WERI-Rb-1 (cell line): ENCODE measurements around the gene MSRB3.

Experiments
- DNase-seq: peaks from one replicate; pipeline ENCODE4 v3.0.0-alpha.2; 2020
- H3K27ac ChIP-seq: fragments of 250-450 bp; sonication (Bioruptor Pico); 2 replicates; pipeline ENCODE4 v1.5.1; 2020; ENCODE audit warnings: mild to moderate bottlenecking, moderate library complexity
- H3K27me3 ChIP-seq: fragments of 250-450 bp; sonication (Bioruptor Pico); 2 replicates; pipeline ENCODE4 v1.5.1; 2021; ENCODE audit warnings: mild to moderate bottlenecking, low read depth, moderate library complexity; ENCODE audit not compliant: insufficient read depth, severe bottlenecking
- H3K36me3 ChIP-seq: fragments of 250-450 bp; sonication (Bioruptor Pico); 2 replicates; pipeline ENCODE4 v1.5.1; 2020; ENCODE audit warnings: mild to moderate bottlenecking, moderate library complexity
- H3K4me3 ChIP-seq: 2 replicates; pipeline ENCODE4 v1.5.1; 2011; ENCODE audit warnings: low read depth, mild to moderate bottlenecking, control low read depth, low read length
- H3K9me3 ChIP-seq: fragments of 250-450 bp; sonication (Bioruptor Pico); 2 replicates; pipeline ENCODE4 v1.5.1; 2021; ENCODE audit warnings: mild to moderate bottlenecking, moderate library complexity; ENCODE audit not compliant: severe bottlenecking
- TF ChIP-seq, protein P1 (sequence below): IDR thresholded peaks from 2 replicates; pipeline ENCODE4 v1.5.1; 2011; ENCODE audit warnings: low read depth, mild to moderate bottlenecking, control low read depth, inconsistent platforms, low read length

MSRB3 gene

DNA sequence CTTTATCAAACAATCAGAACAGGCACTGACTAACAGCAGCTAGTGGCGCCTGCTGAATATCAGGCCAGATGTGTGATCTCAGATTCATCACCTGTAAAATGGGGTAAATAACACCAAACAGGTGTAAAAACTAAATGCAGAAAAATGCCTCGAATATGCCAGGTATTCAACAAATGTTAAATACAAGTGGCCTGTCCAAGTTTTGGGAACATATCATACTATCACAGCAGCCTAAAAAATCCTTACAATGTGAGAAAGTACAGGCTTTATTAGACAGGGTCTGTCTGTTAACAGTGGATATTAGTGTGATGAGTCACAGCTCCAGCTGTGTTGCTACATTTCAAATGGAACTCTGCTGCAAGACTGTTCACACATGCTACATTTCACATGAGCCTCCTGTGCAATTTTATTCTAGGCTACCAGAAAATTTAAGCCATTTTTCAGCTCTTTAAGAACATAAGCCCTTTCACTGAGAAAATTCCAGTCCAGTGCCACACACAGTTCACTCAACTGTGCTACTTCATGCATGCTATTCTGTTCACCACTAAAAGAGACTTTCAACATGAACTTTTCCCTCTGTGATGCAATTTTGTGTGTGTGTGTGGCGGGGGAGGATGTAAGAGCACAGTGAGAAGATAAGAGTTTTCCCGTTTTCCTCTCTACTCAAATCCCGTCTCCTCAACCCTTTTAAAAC, 56.7 kb downstream of the MSRB3 start:
- Histone ChIP-seq H3K4me3 (no peak overlapping the region), H3K36me3 (no peaks in the 10 kb centered on the region), H3K27me3 (no peaks in the 10 kb centered on the region), H3K9me3 (no peaks in the 10 kb centered on the region), H3K27ac (no peak overlapping the region)
- TF ChIP-seq, protein P1, sequence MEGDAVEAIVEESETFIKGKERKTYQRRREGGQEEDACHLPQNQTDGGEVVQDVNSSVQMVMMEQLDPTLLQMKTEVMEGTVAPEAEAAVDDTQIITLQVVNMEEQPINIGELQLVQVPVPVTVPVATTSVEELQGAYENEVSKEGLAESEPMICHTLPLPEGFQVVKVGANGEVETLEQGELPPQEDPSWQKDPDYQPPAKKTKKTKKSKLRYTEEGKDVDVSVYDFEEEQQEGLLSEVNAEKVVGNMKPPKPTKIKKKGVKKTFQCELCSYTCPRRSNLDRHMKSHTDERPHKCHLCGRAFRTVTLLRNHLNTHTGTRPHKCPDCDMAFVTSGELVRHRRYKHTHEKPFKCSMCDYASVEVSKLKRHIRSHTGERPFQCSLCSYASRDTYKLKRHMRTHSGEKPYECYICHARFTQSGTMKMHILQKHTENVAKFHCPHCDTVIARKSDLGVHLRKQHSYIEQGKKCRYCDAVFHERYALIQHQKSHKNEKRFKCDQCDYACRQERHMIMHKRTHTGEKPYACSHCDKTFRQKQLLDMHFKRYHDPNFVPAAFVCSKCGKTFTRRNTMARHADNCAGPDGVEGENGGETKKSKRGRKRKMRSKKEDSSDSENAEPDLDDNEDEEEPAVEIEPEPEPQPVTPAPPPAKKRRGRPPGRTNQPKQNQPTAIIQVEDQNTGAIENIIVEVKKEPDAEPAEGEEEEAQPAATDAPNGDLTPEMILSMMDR = no peak
- no peak for DNase-seq

DNA sequence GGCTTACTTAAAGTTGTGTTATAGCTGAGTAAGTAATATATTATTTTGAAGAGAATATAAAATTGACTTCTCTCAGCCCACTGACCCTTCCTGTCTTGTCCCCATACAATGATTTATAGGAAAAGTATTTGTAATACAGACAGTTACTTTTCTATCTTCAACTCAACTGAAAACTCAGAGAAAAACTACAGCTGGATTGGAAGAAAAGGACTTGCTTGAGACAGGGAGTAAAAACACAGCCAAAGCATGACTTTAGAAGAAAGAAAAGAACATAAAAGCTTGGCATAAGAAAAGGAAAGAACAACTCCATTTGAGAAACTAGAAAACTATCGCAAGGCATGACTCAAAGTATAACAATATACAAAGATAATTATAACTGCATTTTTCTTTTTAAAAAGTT, 57.5 kb downstream of the MSRB3 start:
- no peak overlapping the region for H3K4me3 ChIP-seq

DNA sequence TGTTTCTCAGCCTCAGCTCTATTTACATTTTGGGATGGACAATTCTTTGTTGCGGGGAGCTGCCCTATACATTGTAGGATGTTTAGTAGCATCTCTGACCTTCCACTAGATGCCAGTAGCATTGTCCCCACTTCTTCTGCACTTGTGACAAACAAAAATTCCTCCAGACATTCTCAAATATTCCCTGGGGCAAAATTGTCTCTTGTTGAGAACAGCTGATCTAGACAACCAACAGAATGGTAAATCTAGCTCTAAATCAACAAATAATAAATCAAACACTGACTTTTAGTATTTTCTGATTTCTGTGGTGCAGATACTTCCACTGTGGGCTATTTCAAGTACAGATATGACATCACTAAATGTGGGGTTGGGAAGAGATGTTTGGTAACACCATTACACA, 60.7 kb downstream of the MSRB3 start:
- H3K9me3 ChIP-seq = no peaks in the 10 kb centered on the region
- DNase-seq = no peak
- TF ChIP-seq, protein P1 = no peak
- no peaks in the 10 kb centered on the region for H3K27me3 ChIP-seq
- no peaks in the 10 kb centered on the region for H3K36me3 ChIP-seq
- no peak overlapping the region for H3K27ac ChIP-seq
- H3K4me3 ChIP-seq = no peak overlapping the region

More for the DNA sequence above, 57.5 kb downstream of the MSRB3 start:
- DNase-seq = no peak
- no peaks in the 10 kb centered on the region for H3K27me3 ChIP-seq
- TF ChIP-seq, protein P1 = no peak
- H3K36me3 ChIP-seq = no peaks in the 10 kb centered on the region
- no peaks in the 10 kb centered on the region for H3K9me3 ChIP-seq
- no peak overlapping the region for H3K27ac ChIP-seq

DNA sequence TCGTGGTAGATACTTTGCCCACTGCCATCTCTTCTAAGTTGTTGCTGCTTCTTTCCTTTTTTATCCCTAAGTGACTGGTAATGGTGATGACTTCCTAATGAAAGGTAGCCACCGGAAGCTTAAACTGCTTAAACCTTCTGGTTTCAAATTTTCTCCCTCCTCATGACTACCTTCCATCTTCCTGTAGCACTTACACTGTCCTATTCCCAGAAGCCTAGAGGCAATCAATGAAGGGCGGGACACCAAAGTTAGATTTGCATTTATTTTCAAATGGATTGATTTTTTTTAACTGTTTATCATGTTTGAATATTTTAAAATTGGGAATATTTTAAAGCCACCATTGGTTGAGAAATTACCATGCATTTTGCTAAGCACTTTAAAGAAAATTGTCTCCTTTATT, 64.7 kb downstream of the MSRB3 start:
- Histone ChIP-seq H3K36me3 (no peaks in the 10 kb centered on the region), H3K4me3 (no peak overlapping the region), H3K9me3 (no peaks in the 10 kb centered on the region), H3K27ac (no peak overlapping the region), H3K27me3 (no peaks in the 10 kb centered on the region)
- no peak for DNase-seq
- TF ChIP-seq, protein P1 = no peak

DNA sequence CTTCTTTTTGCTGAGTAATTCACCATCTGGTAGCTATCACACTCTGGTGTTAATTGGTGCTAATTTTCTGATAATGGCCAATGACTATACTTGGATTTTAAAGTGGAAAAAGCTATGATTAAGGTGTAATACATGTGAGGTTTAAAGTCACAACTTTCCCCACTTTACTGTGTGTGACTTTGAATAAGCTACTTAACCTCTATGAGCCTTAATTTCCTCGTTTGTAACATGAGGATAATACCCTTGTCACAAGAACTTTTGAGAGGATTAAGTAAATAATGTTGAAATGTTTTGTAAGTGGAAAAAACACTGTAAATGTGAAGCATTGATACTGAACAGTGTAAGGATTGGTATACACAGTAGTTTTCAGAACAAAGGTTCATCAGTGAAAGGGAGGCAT, 65.3 kb downstream of the MSRB3 start:
- no peaks in the 10 kb centered on the region for H3K36me3 ChIP-seq
- no peaks in the 10 kb centered on the region for H3K27me3 ChIP-seq
- no peak for DNase-seq
- TF ChIP-seq, protein P1 = no peak
- H3K4me3 ChIP-seq = no peak overlapping the region
- H3K27ac ChIP-seq = no peak overlapping the region
- no peaks in the 10 kb centered on the region for H3K9me3 ChIP-seq

DNA sequence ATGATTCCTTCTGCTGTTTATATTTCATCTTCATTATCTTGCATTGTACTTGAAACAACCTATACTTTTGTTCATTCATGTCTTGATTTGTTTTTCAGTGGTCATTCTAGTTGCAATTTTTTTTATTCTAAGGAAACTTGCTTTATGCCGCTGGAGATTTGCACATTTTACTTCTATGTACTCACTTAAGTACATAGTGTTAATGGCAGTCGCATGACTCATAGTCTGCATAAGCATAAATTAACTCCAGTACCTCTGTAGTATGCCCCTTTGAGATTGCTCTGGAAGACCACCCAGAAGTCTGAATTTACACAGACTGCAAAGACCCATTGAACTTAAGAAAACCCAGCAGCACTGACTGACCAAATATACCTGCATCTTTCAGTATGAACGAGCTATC, 77.0 kb downstream of the MSRB3 start:
- DNase-seq = no peak
- no peaks in the 10 kb centered on the region for H3K27me3 ChIP-seq
- H3K4me3 ChIP-seq = no peak overlapping the region
- no peak overlapping the region for H3K27ac ChIP-seq
- no peaks in the 10 kb centered on the region for H3K36me3 ChIP-seq
- no peaks in the 10 kb centered on the region for H3K9me3 ChIP-seq
- TF ChIP-seq, protein P1 = no peak
